GM10266 (cell line): ENCODE measurements around the gene TSPYL1.

Experiments used
- DNase-seq: peaks from one replicate; pipeline ENCODE4 v3.0.0; 2012; ENCODE audit errors: extremely low spot score
- TF ChIP-seq, protein P1 (sequence below): IDR thresholded peaks from 2 replicates; pipeline ENCODE4 v1.5.1; 2012; ENCODE audit warnings: mild to moderate bottlenecking, low read depth; ENCODE audit not compliant: control insufficient read depth, insufficient read depth; ENCODE audit errors: missing control alignments

Gene TSPYL1

GRCh38 chr6:116271149-116271708 lies 8.5 kb downstream of the TSPYL1 start:
- TF ChIP-seq, protein P1, sequence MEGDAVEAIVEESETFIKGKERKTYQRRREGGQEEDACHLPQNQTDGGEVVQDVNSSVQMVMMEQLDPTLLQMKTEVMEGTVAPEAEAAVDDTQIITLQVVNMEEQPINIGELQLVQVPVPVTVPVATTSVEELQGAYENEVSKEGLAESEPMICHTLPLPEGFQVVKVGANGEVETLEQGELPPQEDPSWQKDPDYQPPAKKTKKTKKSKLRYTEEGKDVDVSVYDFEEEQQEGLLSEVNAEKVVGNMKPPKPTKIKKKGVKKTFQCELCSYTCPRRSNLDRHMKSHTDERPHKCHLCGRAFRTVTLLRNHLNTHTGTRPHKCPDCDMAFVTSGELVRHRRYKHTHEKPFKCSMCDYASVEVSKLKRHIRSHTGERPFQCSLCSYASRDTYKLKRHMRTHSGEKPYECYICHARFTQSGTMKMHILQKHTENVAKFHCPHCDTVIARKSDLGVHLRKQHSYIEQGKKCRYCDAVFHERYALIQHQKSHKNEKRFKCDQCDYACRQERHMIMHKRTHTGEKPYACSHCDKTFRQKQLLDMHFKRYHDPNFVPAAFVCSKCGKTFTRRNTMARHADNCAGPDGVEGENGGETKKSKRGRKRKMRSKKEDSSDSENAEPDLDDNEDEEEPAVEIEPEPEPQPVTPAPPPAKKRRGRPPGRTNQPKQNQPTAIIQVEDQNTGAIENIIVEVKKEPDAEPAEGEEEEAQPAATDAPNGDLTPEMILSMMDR: no peak
- no peak for DNase-seq

DNA sequence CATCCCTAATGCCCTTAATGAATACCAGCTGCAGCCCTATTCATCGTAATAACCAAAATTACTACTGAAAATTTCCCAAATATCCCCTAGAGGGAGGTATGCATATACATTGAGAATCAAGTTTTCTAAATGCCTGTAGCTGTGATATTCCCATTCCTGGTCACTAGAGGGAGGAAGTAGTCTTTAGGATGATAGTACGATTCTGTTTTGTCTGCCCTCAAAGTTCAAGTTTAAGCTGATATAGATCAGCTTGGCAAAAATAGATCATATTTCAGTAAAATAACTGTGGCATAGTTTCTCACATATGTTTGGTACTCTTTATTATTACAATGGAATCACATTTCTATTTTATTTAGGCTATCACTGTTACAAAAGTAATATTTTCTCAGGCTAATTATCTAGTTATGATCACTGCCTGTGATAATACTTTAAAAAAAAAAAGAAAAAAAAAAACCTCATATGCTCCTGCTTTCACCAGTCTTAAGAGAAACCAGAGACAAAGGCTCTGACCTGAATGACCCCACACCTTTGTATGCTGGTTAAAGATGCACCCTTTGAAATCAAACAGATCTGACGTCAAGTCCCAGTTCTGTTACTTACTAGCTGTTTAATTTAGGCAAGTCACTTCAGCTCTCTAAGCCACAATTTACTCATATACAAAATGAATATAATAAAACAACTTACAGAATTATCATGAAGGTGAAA lies 11.0 kb downstream of the TSPYL1 start:
- DNase-seq: peak; percentile 32
- TF ChIP-seq, protein P1: peak; percentile 64

- TF ChIP-seq, protein P1: no peak
- DNase-seq: no peak
Observed at GRCh38 chr6:116267836-116268588, 11.7 kb downstream of the TSPYL1 start.

GRCh38 chr6:116266803-116267202 lies 12.9 kb downstream of the TSPYL1 start:
- TF ChIP-seq, protein P1: no peak
- DNase-seq: no peak

DNA sequence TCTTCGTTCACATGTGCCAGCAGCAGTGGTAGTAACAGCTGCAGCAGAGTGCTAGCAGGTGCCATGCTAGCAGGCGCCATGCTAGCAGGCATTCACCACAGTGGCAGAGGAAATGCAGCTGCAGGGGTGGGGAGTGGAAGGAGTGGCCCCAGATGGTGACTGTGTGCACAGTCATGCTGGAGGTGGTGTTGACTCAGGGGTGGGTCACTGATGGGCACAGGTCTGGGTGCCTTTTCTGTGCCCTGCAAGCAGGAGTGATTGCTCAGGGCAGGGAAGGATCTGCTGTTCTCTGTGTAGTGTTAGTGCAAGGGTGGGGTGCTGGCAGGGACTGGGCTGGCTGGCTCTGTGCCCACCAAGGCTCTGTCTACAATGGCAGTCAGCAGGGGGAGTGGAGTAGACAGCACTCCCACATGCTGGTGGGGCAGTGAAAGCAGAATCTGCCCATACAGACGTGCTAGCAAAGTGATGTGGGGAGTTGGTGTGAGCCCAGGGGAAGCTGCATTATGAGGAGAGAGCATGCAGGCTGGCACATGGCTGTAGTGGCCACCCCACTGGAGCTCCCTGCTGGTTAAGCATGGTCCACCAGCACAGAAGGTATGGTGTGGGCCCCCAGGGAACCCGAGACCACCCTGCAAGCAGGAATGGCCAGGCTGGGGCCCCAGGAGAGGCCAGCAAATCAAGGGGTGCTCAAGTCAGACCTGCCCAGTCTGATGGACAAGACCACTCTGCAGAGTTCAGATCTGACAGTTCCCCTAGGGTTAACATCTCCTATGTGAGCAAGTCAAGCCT lies 14.5 kb downstream of the TSPYL1 start:
- DNase-seq: no peak
- TF ChIP-seq, protein P1: no peak

- TF ChIP-seq, protein P1: no peak
- DNase-seq: no peak
Observed at GRCh38 chr6:116263353-116263752, 16.4 kb downstream of the TSPYL1 start.
